NCI-H446 (cell line): ENCODE results near the gene SAP30.
A peak's percentile ranks its signal among the peaks of the same experiment; 100 is the strongest.

Source experiments
- DNase-seq, 2 experiments: peaks; one replicate each; lab custom pipeline; 2025; lab: John Stamatoyannopoulos, UW

SAP30 gene, protein sequence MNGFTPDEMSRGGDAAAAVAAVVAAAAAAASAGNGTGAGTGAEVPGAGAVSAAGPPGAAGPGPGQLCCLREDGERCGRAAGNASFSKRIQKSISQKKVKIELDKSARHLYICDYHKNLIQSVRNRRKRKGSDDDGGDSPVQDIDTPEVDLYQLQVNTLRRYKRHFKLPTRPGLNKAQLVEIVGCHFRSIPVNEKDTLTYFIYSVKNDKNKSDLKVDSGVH

DNA sequence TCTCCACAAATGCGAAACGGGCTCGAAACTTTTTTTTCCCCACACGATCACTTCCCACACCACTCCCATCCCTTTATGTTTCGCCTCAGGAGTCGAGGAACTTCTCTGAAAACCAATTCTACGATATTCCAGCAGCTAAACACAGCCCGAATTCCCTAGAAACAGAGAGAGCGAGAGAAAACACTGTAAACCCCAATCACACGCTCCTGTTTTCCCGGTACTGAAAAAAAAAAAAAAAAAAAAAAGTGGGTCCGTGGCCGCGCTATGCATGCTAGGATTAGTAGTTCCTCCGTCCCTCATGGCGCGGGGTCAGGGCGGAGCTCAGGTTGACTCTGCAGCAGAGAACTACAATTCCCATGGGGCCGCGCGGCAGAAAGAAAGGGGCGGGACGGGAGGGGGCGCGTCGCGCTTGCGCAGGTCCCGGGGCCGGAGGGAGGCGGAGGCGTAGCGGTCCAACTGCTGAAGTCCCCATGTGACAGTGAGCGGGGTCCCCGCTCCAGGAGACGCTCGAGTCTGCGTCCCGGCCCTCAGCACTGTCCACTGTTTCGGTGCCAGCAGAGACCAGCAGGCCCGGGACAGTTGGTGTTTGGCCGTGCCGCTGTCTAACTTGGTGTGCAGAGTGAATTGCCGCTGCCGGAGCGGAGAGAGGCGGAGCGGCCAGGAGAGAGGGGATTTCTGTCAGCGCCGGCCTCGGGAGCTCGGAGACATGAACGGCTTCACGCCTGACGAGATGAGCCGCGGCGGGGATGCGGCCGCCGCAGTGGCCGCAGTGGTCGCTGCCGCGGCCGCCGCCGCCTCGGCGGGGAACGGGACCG lies at the start of gene SAP30:
TSS of gene SAP30 (plus strand) at position 478 of the 815 bp plus-strand sequence. CDS start at position 707, 229 bp downstream.
- peak; percentile 93 to 97 for DNase-seq

DNA sequence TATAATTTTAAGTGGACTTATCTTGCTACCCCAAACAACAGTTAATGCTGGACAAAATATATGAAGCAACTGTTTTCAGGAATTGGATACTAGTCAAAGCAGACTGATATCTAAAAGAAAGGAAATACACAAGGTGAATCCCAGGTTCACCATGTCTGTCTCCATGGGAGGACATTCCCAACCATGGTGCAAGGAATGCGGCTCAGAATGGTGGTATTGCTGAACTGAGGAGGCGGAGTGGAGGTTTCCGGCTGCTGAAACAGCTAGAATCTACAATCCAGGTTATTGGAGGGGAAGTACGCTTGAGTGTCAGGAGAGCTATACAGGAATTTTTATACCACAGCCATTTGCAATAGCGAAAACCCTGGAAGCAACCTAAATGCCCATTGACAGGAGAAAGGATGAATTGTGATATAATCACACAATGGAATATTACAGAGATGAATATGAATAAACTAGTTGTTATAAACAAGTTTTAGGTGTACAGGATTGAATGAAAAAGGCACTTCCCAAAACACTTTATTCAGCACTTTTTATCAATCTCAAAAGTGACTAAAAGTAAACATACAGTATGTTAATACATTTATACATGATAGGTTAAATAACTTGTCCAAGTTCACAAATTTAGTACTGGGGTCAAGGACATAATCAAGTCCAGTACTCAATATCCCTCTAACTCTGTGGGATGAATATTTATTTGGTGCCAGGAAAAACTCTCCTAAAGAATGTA lies 45.6 kb upstream of the SAP30 start:
- no peak for DNase-seq

DNA sequence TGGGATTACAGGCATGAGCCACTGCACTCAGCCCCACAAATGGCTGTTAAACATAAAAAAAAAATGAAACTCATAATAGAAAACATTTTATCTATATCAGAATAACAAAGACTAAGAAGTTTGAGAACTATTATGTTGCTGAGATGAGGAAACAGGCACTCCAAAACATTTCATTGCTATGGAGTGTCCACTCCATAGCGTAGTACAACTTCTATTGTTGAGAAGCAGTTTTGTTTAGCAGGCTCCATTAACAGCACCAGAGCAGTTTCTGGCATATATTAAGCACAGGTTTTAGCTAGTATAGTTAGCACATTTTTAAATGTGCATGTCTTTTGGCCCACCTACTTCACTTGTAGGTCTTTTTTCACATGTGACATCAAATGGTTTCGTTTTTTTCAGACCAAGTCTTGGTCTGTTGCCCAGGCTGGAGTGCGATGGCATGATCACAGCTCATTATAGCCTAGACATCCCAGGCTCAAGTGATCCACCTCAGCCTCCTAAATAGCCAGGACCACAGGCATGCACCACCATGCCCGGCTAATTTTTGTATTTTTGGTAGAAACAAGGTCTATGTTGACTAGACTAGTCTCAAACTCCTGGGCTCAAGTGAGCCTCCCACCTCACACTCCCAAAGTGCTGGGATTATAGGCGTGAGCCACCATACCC lies 42.4 kb upstream of the SAP30 start:
- DNase-seq, result no peak

DNA sequence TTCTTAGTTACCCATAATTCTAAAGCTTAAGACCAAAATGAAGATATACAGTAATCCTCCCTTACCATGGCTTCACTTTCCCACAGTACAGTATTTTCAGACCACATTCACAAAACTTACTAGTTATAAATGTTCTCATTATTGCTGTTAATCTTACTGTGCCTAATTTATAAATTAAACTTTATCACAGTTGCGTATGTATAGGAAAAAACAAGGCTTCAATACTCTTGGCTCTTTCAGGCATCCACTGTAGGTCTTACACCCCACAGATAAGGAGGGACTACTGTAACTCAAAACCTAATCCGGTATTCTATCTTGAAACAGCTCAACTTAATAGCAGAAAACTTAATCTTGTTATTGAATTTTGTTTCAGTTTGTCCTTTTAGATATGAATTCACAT lies 40.2 kb upstream of the SAP30 start:
- no peak for DNase-seq

DNA sequence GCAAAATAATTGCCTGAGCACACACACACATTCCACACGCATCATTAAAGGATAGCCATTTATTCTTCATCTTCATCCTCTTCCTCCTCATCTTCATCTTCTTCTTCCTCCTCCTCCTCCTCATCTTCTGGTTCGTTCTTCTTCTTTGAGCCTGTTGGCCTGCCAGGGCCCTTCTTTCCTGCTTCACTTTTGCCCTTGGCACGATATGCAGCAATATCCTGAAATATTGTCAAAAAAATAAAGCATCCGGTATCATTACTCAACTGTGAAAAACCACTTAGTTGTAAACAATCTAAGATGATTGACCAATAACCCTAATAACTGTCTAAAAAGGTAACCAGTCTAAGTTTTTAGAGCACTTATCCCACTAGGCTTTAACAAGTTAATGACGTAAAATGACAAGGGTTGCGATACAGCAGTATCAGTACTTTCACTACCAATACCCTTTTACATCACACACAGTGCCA lies 38.7 kb upstream of the SAP30 start:
- no peak for DNase-seq

DNA sequence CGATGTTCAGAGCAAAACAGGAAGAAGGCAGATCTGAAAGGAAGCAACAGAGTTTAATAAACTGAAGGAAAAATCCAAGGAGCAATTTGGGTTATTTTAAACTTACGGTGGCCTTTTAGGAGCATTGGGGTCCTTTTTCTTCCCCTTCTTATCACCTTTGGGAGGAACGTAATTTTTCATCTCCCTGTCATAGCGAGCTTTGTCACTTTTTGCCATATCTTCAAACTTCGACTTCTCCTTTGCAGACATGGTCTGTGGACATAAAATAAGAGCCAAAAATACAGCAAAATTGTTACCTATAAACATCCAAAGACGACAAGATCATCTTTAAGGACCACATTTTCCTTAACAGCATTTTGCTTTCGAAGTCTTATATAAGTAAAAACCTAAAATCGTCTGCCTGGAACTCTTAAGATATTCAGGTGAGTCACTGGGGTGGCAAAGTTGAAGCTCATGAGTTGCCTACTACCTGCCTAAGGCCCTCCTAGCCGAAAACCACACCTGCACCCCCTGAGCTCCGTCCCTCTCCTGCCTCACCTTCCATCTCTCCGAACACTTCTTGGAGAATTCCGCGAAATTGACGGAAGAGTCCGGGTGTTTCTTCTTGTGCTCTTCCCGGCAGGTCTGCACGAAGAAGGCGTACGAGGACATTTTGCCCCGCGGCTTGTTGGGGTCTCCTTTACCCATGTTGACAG lies 37.6 kb upstream of the SAP30 start:
- no peak for DNase-seq

DNA sequence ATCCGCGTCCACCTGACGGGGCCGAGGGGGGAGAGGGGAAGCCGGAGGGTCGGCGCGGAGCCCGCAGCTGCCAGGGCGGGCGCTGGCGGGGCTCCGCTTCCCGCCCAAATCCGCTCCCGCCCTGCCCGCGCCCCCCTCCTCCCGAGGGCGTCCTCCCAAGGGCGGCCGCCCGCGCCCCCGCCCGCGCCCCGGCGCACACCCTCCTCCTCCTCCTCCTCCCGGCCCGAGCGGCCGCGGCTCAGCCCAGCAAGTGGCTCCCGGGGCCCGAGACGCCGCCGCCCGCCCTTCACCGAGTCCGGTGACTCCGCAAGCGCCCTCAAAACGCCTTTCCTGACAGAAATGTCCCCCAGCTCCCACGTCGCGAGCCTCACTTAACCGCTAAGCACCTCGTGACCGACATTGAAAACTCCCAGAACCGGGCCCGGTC lies 37.1 kb upstream of the SAP30 start:
- DNase-seq, result peak in 1 of 2 experiments; percentile 57

DNA sequence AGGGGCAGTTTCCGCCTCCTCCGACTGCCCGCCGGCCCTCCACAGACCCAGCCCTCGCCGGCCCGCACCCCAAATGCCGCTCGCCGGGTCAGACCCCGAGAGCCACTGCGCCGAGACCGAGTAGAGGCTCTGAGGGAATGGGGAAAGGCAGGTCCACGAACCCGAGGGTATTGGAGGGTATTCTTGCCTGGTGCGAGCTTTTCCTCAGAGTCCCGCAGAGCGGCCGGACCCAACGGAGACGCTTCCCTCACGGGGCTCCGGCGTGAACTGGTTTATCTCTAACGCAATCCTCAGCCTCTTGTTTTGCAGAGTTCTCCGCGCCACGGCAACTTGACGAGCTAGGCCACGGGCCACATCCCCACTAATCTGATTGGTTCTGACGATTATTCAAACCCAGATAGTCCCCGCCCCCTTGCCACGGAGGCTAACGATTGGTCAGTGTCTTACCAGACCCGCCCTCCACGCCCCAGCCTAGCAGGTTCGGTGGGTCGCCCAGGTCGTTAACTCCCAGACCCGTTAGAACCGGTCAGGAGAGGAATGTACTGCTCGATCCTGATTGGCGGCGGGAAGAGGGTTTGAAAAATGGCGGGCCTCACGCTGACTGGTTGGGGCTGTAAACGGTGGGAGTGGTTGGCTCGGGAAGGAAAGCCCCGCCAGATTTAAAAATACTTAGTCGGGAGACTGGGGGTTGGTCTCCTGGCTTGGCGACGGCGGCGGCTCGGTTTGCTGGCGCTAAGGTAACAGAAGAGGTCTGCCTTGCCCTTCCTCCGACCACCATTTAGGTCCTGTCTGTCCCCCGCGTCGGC lies 36.5 kb upstream of the SAP30 start, which contains the start of gene HMGB2:
TSS of gene HMGB2 (minus strand) at position 274 of the 806 bp plus-strand sequence. CDS start 709 bp downstream, outside the sequence.
- peak; percentile 97 to 99 for DNase-seq

DNA sequence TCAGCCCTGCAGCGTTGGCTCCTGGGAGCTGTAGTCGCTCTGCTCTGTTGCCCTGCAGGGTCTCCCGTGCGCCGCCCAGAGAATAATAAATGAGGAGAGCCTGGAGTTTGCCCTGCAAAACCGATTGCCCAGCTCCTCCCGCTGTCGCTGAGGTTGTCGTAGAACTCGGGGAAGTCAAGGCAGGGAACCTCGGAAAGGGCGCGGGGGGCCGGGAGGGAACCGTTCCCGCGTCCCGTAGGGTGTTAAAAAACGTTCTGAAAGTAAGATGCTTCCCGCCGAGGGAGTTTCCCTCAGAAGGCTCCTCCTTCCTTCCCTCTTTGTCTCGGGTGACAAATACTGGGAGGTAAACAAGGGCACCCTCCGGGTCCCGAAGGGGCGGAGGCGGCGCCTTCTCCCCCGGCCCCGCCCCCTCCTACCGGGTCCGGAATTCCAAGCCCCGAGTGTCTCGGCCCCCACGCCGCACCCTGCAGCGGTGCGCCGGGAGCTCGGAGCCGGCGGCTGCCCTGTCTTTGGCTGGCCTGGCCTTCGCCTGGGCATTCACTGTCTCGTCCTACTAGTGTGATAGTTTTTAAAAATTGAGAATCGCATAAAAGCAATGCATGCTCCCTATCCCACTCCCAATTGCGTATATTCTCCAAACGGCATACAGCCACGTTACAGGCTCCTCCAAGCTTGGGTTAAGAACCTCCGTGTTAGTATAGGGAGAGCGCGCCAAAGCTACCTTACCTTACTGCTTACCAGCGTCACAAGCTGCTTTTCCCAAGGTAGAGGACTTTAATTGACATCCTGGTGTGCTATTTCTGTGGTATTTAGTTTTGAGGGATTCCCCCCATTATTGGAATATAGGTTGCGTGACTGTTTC lies 35.6 kb upstream of the SAP30 start:
- DNase-seq, result peak; percentile 84 to 91

DNA sequence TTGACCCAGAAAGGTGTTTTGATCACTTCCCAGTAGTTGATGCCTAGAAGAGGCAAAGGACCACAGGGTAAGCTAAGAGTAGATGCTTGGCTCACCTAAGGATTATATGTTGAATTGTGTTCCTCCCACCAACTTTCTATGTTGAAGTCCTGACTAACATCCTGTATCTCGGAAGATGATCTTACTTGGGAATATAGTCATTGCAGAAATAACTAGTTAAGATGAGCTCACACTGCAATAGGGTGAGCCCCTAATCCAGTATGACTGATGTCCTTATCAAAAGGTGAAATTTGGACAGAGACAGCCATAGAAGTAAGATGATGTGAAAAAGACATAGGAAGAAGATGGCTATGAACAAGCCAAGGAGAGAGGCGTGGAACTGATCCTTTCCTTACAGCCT lies 33.3 kb upstream of the SAP30 start:
- no peak for DNase-seq

DNA sequence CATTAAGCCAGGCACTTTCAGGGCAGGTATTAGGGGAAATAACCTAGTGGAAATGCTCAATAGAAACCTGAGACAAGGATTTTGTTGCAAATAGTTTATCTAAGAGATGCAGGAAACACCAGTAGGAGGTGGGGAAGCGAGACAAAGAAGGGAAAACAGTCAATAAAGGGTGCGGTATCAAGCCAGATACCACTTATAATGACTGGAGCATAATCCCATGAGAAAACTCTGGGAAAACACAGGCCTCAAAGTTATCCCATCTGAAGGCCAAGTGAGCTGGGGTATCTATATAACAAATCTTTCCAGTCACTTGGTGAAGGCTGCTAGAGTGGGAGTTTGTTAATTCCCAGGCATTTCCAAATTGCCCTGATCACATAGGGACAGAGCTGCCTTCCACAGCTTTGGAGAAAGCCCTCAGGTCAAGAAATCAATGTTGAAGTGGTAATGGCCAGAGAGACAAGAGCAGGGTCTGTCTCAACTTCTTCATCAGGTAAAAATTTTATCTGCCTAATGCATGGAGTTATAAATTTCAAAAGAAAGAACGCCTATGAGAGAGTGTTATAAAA lies 26.8 kb upstream of the SAP30 start:
- no peak for DNase-seq

DNA sequence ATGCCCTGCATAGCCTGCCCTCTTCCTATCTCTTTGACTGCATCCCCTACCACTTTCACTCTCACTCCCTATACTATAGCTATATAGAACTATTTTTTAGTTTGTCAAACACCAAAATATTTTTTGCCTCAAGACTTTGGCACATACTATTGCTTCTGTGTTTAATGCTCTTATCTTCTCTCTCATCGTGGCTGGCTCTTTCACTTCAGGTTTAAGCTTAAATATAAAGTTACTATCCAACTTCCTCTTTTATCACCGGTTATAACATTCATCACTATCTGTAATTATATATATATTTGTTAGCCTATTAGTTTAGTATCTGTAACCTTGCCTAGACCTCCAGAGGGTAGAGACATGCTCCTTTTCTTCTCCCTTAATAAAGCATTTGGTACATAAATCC lies 25.1 kb upstream of the SAP30 start:
- DNase-seq, result no peak

DNA sequence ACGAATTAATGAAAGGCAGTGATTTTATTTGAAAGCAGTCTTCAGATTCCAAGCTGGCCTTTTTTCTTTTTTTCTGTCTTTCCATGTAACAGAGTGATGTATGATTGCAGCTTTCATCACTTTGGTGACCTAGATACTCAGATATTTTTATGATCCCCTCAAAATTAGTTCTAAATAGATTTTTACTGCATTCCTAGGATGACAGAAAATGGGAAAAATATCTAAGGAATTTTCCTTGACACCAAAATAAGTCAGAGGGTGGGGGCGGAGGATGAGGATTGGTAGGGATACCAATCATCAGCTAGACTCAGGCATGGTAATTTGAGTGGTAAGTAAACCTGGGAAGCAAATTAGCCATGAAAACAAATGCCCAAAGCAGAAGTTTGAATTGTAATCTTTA lies 24.7 kb upstream of the SAP30 start:
- DNase-seq, result no peak

DNA sequence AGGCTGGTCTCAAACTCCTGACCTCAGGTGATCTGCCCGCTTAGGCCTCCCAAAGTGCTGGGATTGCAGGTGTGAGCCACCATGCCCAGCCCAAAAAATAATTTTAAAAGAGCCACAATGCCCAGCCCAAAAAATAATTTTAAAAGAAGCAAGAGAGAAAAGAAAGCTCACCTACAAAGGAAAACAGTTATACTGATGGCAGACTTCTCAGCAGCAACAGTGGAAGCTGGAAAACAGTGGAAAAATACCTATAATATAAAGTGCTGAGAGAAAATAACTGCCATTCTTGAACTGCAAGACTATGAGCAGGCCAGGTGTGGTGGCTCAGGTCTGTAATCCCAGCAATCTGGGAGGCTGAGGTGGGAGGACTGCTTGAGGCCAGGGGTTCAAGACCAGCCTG lies 23.3 kb upstream of the SAP30 start:
- DNase-seq, result no peak

DNA sequence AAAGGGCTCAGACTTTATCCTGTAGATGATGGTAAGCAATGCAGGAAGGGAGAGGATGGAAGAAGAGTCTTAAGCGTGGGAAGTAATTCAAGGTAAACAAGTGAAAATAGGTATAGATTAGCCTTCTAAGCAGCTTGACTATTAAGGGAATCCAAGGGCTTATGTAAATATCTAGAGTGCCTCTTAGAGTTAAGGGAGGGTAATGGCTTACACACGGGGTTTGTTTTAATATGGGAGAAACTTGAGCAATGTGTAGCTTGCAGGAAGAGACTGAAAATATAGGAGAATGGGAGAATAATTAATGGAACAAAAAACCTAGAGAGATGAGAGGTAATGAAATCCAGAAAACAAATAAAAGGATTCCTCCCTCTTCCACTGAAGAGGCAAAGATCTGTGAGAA lies 12.8 kb upstream of the SAP30 start:
- DNase-seq, result no peak

DNA sequence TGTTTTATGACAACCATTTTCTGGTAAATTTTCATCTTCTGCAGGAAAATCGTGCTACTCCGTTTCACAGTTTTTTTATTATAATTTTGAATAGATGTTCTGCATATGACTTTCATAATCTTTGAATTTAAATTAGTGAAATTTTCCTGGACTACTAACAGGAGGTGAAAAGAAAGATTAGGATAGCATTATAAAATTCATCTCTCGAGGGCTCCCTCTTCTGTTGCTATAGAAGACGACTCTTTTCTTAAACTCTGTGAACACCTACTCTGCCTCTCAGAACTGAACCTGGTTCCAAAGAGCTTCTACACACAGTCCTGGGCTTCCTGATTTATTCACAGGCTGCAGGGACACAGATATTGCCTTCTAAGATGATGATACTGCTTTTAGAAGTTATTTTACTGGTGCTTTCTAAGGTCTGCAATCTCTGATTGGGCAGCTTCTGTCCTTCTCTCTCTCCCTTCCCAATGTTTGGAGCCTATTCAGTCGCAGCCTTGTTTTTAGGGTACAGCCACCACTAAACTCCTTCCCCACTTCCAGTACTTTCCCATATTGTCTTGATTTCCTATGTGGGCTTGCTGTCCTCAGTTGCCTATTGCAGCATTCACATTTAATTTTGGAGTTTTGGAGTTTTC lies 10.1 kb upstream of the SAP30 start:
- peak in 1 of 2 experiments; percentile 4 for DNase-seq

DNA sequence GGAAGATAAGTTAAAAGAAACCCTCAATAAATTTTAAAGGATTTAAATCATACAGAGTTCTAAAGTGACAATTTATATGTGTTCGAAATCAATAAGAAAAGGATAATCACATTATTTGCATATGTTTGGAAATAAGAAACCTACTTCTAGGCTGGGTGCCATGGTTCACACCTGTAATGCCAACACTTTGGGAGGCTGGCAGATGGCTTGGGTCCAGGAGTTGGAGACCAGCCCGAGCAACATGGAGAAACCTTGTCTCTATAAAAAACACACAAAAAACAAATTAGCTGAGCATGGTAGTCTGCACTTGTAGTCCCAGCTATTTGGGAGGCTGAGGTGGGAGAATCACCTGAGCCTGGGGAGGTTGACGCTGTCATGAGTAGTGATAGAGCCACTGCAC lies 8.1 kb upstream of the SAP30 start:
- DNase-seq, result no peak

DNA sequence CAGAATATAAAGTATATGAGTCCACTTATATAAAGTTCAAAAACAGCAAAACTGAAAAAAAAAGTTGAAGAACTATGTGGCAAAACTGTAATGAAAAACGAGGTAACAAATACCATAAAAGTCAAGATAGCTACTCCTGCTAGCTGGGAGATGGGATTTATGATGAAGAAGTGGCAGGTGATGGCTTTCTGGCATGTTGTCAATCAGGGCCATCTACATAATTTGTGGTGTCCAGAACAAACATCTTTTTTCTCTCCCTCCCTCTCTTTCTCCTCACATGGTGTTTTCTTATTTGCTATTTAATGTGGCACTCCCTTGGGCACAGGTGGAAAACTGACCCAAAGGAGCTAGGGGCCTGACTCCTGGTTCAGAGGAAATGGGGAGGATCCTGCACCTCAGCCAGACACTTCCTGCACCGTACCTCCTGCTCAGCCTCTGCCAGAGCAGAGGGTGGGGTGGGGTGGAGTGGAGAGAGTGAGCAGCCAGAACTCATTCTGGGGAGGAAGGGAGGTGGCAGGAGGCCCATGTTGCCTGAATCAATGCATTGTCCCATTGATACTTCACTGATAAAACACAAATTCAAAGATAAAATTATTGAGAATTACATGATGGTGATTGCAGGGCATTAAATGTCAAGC lies 5.3 kb upstream of the SAP30 start:
- DNase-seq, result no peak
